Measurements from ENCODE around the gene RPN2.

The RPN2 gene

DNA sequence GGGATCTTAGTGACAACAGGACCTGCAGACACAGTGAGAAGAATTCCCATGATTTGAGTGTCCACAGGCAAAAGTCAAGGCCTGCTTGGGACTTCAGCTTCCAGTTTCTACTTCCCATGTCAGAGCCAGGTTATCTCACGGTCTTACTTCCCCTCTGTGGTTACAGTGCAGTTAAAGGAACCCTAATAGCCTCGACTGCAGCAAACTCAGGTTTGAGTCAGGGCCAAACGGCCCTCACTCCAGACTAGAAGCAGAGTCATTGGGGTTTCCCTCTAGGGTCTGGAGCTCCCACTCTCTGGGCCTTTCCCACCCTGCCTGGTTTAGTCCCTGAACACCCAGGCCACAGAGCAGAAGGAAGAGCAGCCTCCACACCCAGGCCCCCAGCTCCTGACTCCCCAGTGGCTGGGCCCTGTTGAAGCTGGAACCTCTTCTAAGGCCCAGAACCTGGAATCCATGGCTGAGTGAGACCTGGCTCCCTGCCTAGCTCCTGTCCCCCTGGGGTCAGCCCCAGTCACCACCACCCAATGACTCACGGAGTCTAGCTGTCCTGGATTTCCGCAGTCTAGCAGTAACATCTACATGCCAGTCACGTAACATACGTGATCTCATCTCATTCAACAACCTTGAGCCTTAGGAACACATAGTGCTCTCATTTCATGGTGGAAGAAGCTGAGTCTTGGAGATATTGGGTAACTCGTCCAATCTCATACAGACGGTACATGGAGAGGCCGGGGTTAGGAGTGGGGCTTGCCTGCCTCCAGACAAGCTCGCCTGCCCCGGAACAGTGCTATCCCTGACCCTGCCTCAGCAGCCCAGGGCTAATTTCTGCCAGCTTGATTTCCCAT lies 91.7 kb downstream of the RPN2 start:
- no peak for DNase-seq

GRCh38 chr20:37271421-37271768 lies 92.3 kb downstream of the RPN2 start:
- no peak for DNase-seq

- no peak for DNase-seq
Observed at GRCh38 chr20:37273988-37274387, 94.9 kb downstream of the RPN2 start.

- DNase-seq: no peak
Observed at GRCh38 chr20:37274851-37275524, 95.9 kb downstream of the RPN2 start.

DNA sequence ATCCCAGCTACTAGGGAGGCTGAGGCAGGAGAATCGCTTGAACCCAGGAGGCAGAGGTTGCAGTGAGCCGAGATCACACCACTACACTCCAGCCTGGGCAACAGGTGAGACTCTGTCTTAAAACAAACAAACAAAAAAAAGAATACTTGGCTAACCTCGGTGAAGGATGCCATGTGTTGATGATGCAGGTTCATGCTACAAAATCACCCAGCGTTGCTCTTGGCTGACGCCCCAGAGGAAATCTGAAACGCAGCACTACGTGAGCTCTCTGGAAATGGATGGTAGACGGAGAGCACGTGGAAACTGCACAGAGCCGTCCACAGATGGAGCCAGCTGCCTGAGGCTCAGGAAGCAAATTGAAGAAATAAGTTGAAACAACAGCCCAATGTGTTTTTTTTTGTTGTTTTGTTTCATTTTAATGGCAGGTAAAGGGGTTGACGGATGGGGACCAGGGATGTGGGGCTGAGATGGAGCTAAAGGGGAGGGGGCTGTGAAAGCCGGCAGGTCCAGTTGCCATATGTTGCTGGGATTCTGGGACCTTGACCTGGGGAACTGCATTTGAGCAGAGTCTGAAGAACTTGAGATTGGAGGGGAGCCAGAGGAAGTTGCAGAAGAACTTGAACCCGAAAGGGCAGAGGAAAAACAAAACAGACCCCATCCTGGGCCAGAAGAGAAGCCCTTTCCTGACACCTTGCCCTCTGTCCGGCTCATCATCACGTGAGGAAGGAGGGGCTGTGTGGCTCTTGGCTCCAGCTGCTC lies 97.5 kb downstream of the RPN2 start:
- DNase-seq: peak in 2 of 3 experiments; percentile 61 to 67

- no peak for DNase-seq
Observed at GRCh38 chr20:37277253-37277593, 98.1 kb downstream of the RPN2 start.

- DNase-seq: no peak
Observed at GRCh38 chr20:37278966-37279590, 99.9 kb downstream of the RPN2 start.

GRCh38 chr20:37279820-37280219 lies 100.7 kb downstream of the RPN2 start:
- no peak for DNase-seq

DNA sequence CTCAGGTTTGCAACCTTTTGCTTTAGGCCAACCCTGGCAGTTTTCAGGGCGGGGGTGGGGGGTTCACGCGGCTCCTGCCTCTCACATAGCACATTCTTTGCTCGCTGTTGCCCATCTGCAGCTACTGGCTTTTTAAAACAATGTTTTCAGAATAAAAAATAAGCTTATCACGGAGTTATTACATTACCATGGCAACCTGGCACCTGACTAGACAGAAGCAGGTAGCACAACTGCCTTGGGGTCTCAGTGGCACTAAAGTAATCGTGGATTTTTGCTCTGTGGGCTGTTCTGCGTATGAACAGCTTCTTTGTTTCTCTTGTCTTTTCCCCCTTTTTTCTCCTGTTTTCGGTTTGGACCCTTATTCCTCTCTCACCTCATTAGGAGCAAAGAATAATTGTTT lies 101.3 kb downstream of the RPN2 start:
- DNase-seq: no peak

DNA sequence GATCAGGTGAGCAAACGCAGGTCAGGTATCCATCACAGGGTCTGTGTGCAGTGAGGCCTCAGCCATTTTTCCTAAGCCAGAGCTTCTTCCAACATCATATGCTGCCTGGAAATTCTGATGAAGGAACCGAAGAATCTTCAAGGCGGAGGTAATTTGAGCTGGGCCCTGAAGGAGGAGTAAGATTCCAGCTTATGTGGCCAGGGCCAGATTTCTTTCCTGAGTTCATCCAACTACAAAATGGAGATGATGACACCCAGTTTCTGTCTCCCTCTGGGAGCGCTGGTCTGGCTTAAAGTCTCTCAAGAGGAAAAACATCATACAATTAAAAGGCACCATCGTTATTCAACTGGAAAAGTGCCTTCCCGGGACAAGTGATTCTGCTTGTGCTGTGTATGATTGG lies 103.4 kb downstream of the RPN2 start:
- peak in 2 of 3 experiments; percentile 35 to 45 for DNase-seq

DNA sequence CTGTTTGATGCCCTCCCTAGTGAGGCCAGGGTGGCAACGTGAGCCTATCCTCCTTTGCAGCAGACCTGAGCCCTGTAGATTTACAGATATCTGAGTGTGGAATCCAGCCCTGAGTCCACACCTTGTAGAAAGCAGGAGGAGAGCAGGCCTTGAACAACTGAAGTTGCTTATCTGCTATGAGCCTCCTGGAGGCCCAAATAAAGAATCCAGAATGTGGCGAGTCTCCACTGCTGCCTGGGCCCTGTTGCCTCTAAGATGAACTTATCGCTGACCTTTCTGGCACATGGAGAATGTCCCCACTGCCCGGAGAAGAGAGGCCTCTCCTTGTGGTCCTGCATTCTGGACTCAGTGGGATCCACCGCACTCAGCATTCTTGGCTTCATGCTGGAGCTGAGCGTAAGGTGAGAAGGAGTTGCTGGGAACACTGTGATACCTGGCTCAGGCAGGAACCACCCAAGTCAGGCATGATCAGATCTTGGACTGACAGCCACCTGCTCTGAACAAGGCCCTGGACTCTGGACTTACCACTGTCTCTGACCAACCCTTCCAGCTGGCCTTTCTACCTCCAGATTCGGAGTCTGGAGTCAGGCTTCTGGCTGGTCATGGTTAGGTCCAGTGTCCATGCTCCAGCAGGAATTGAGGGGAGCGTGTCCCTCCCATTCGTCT lies 104.5 kb downstream of the RPN2 start:
- DNase-seq: no peak

GRCh38 chr20:37284691-37285161 lies 105.6 kb downstream of the RPN2 start:
- DNase-seq: no peak

- DNase-seq: peak in 1 of 3 experiments; percentile 37
Observed at GRCh38 chr20:37285664-37286374, 106.7 kb downstream of the RPN2 start.

- DNase-seq: no peak
Observed at GRCh38 chr20:37288091-37288490, 109.0 kb downstream of the RPN2 start.

GRCh38 chr20:37290158-37290810 lies 111.2 kb downstream of the RPN2 start:
- DNase-seq: no peak
